Measurements from ENCODE around the gene RASSF6. TPM values are rescaled to one million over a fixed set of nuclear protein-coding genes. Genes with fewer than 3 reads are reported as not detected.

RASSF6 gene
- total RNA-seq, 6 experiments from 2014 or later = not detected

DNA sequence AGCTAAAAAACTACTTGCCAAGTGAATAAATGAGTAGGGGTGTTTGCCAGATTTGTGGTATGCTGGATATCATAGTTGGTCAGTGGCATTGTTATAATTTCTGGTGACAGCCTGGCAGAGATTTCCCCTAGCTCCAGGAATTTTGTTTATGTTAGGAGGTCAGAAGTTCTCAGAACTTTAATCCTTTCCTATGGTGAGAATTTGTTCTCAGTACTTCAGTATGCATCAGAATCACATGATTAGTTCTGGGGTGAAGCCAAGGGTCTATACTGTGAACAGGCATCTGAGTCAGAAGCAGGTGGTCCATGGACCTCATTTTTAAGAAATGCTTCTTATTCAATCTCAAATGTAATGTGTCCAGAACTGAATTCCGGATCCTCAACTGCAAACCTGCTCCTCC, 10.5 kb downstream of the RASSF6 start:
- H3K4me1 Mint-ChIP-seq (ENCODE audit: low read depth) = peaks cover 17% of the 10 kb centered on the region
- no peak for DNase-seq
- no peak overlapping the region for H3K27ac Mint-ChIP-seq
- TF ChIP-seq CTCF (IDR thresholded peaks at IDR 0.05) = no peak
- H3K4me3 Mint-ChIP-seq = no peak overlapping the region
- peaks cover 28% of the 10 kb centered on the region for H3K27me3 Mint-ChIP-seq (ENCODE audit: insufficient read depth)
- H3K9me3 Mint-ChIP-seq = no peaks in the 10 kb centered on the region
- H3K36me3 Mint-ChIP-seq (ENCODE audit: low read depth) = no peaks in the 10 kb centered on the region

GRCh38 chr4:73608689-73609594, 11.3 kb downstream of the RASSF6 start:
- H3K27me3 Mint-ChIP-seq (ENCODE audit: insufficient read depth) = peaks cover 32% of the 10 kb centered on the region
- peak; percentile 21 for DNase-seq
- no peaks in the 10 kb centered on the region for H3K36me3 Mint-ChIP-seq (ENCODE audit: low read depth)
- no peak overlapping the region for H3K4me3 Mint-ChIP-seq
- no peaks in the 10 kb centered on the region for H3K9me3 Mint-ChIP-seq
- no peak for TF ChIP-seq CTCF (IDR thresholded peaks at IDR 0.05)
- H3K4me1 Mint-ChIP-seq (ENCODE audit: low read depth) = peaks cover 17% of the 10 kb centered on the region
- no peak overlapping the region for H3K27ac Mint-ChIP-seq

DNA sequence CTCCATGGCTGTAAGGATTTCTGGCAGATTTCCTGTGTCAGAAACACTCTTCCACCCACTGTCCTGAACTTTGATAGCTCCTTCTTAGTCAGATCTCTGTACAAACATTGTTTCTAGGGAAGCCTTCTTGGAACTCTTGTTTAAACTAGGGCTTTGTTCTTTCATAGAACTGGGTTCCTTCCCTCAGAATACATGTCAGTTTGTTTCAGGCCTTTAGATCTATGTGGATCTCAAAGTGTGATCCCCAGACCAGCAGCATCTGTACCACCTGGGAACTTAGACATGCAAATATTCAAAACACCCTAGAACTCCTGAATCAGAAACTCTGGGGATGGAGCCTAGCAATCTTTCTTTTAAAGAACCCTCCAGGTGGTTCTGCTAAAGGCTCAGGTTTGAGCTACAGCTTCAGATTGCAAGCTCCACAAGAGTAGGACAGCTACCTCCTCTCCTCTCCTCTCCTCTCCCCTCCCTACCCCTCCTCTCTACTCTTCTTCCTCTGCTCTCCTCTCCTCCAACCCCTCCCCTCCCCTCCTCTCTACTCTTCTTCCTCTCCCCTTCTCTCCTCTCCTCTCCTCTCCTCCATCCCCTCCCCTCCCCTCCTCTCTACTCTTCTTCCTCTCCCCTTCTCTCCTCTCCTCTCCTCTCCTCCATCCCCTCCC, 12.7 kb downstream of the RASSF6 start:
- Mint-ChIP-seq H3K36me3 (ENCODE audit: low read depth) (no peaks in the 10 kb centered on the region), H3K4me1 (ENCODE audit: low read depth) (peaks cover 17% of the 10 kb centered on the region), H3K4me3 (no peak overlapping the region), H3K27me3 (ENCODE audit: insufficient read depth) (peaks cover 26% of the 10 kb centered on the region), H3K9me3 (no peaks in the 10 kb centered on the region), H3K27ac (no peak overlapping the region)
- TF ChIP-seq CTCF (IDR thresholded peaks at IDR 0.05) = no peak
- DNase-seq = no peak

- no peak overlapping the region for H3K4me3 Mint-ChIP-seq
Observed at GRCh38 chr4:73606465-73606974, 13.7 kb downstream of the RASSF6 start.

More at GRCh38 chr4:73606465-73606974, 13.7 kb downstream of the RASSF6 start:
- H3K27me3 Mint-ChIP-seq (ENCODE audit: insufficient read depth) = peaks cover 25% of the 10 kb centered on the region
- TF ChIP-seq CTCF (IDR thresholded peaks at IDR 0.05) = no peak
- no peaks in the 10 kb centered on the region for H3K9me3 Mint-ChIP-seq
- no peak for DNase-seq
- H3K36me3 Mint-ChIP-seq (ENCODE audit: low read depth) = no peaks in the 10 kb centered on the region
- H3K4me1 Mint-ChIP-seq (ENCODE audit: low read depth) = peaks cover 17% of the 10 kb centered on the region
- no peak overlapping the region for H3K27ac Mint-ChIP-seq
